Spleen (tissue), 11 donors: ENCODE measurements around the gene POLR1E. TPM values are rescaled to one million over a fixed set of nuclear protein-coding genes. Genes with fewer than 3 reads are reported as not detected.

Experiments used
- DNase-seq: peaks from one replicate; pipeline ENCODE4 v3.0.0-alpha.2; 2020
- H3K27ac ChIP-seq, 8 donors: fragments of 200-600 bp; sonication (generic) in 7 of 8; 1 replicate in 4 of 8; 2 replicates in 4 of 8; pipeline versions ENCODE4 v1.5.0 to v1.8.0; 2016 to 2021; ENCODE audit warnings: inconsistent platforms in 4 of 8, mild to moderate bottlenecking in 4 of 8, moderate library complexity in 1 of 8
- H3K27me3 ChIP-seq, 7 donors: fragments of 200-600 bp; sonication (generic) in 6 of 7; replicated peaks in 1 of 7; 1 replicate in 4 of 7; 2 replicates in 3 of 7; pipeline versions ENCODE4 v1.5.0 to v1.8.0; 2016 to 2021; ENCODE audit warnings: inconsistent platforms in 3 of 7, mild to moderate bottlenecking in 1 of 7
- H3K36me3 ChIP-seq, 6 donors: fragments of 200-600 bp; sonication (generic) in 5 of 6; 1 replicate in 4 of 6; 2 replicates in 2 of 6; pipeline versions ENCODE4 v1.5.0 to v1.8.0; 2016 to 2021; ENCODE audit warnings: inconsistent platforms in 2 of 6
- H3K4me1 ChIP-seq, 6 donors: fragments of 200-600 bp; sonication (generic) in 5 of 6; 1 replicate in 3 of 6; 2 replicates in 3 of 6; pipeline versions ENCODE4 v1.5.0 to v1.8.0; 2016 to 2021; ENCODE audit warnings: inconsistent platforms in 3 of 6
- H3K4me3 ChIP-seq, 8 donors: fragments of 200-600 bp; sonication (generic) in 7 of 8; 1 replicate in 4 of 8; 2 replicates in 4 of 8; pipeline versions ENCODE4 v1.5.0 to v1.8.0; 2016 to 2021; ENCODE audit warnings: inconsistent platforms in 4 of 8, mild to moderate bottlenecking in 4 of 8, moderate library complexity in 2 of 8
- H3K9me3 ChIP-seq, 8 donors: fragments of 200-600 bp; sonication (generic) in 7 of 8; 1 replicate in 4 of 8; 2 replicates in 4 of 8; pipeline versions ENCODE4 v1.5.0 to v1.8.0; 2016 to 2021; ENCODE audit warnings: inconsistent platforms in 4 of 8
- CTCF ChIP-seq, 11 experiments: fragments of 200-600 bp in 7 of 11; fragments of 450-650 bp in 4 of 11; sonication (generic) in 4 of 11; IDR thresholded peaks in 8 of 11; conservative IDR thresholded peaks in 3 of 11; 1 replicate in 7 of 11; 2 replicates in 4 of 11; pipeline versions ENCODE4 v1.4.0 to v1.8.0; 2016 to 2021; ENCODE audit warnings: antibody characterized with exemption in 11 of 11, inconsistent platforms in 4 of 11, mild to moderate bottlenecking in 1 of 11
- POLR2A ChIP-seq, 3 donors: fragments of 450-650 bp; IDR thresholded peaks; one replicate each; pipeline ENCODE4 v1.5.1; 2017; ENCODE audit warnings: antibody characterized with exemption in 3 of 3, mild to moderate bottlenecking in 1 of 3
- POLR2AphosphoS5 ChIP-seq, 3 donors: sonication (generic); formaldehyde crosslinking; IDR thresholded peaks; one replicate each; pipeline ENCODE4 v1.5.1; 2017; ENCODE audit warnings: antibody characterized with exemption in 3 of 3
- WGBS, 5 donors: extraction: QIAGEN DNeasy Blood & Tissue Kit in 3 of 5; methylation state at CpG; one replicate each; pipeline versions ENCODE4 v1.1.5 to v1.1.7; 2013 to 2018; 5-methylcytosine and 5-hydroxymethylcytosine counted together
- intact Hi-C: fragments of 100-400 bp; cut with DNase I; formaldehyde crosslinking; loops from one replicate; pipeline ENCODE4 v1.15.0; 2023; ENCODE audit warnings: low total_unique reads
- polyA plus RNA-seq, 3 donors: library from polyadenylated mRNA; stranded (reverse); fragments of 200-250 nt; gene quantifications; one replicate each; pipeline ENCODE4 v1.2.1, GENCODE V29; 2013
- total RNA-seq, 7 donors: library from RNA; depleted of rRNA in 3 of 7; stranded (reverse); fragments of >200 nt in 3 of 7; fragmentation: NEBNext Ultra II Directional in 4 of 7; extraction: Animal tissue kit (Norgen Biotek cat#: 25700) in 4 of 7; gene quantifications; one replicate each; pipeline versions ENCODE4 v1.1.0 to v1.2.1, GENCODE V29; 2016 to 2021
- donor health status: healthy with polysubstance abuse.
- donor health status: DM: no; HTN: no; CAD: no; lungs with moderate emphysema.
- donor health status: DM: no; HTN: no; CAD: no.
- donor health status: Bipolar disorder and iron deficiency.
- donor health status: healthy.
- donor health status: DM: no; HTN: no; CAD: no.
- donor health status: DM: yes; HTN: yes; CAD: no.

The POLR1E gene
- total and polyA plus RNA-seq, 10 donors, result 14.4 to 21.0 (median 18.0) TPM

- no peak for DNase-seq
- TF ChIP-seq CTCF (IDR thresholded peaks at IDR 0.05 in 8 of 11, conservative IDR thresholded peaks at IDR 0.05 in 3 of 11), result no peak
- no peak for TF ChIP-seq POLR2AphosphoS5 (IDR thresholded peaks at IDR 0.05)
- no peak for TF ChIP-seq POLR2A (IDR thresholded peaks at IDR 0.05)
- H3K36me3 ChIP-seq, result peaks cover 0 to 91% (median 53%) of the 10 kb centered on the region in 6 donors
- H3K27me3 ChIP-seq, result no peaks in the 10 kb centered on the region
- no peaks in the 10 kb centered on the region for H3K4me1 ChIP-seq
- 90 to 97% (median 94%) methylated on average over 10 of the region's 10 CpGs for WGBS, 5 donors
- H3K27ac ChIP-seq, result no peak overlapping the region
- no peaks in the 10 kb centered on the region for H3K9me3 ChIP-seq
- intact Hi-C loops, result no loop called here
- H3K4me3 ChIP-seq, result no peak overlapping the region
These were observed 35.4 kb downstream of the POLR1E start for GRCh38 chr9:37521111-37521510.

- no peaks in the 10 kb centered on the region for H3K9me3 ChIP-seq
- TF ChIP-seq POLR2A (IDR thresholded peaks at IDR 0.05) (no peak), CTCF (IDR thresholded peaks at IDR 0.05 in 8 of 11, conservative IDR thresholded peaks at IDR 0.05 in 3 of 11) (no peak), POLR2AphosphoS5 (IDR thresholded peaks at IDR 0.05) (no peak)
- H3K27me3 ChIP-seq, result no peaks in the 10 kb centered on the region
- 88 to 97% (median 93%) methylated on average over 2 of the region's 2 CpGs for WGBS, 5 donors
- H3K4me3 ChIP-seq, result no peak overlapping the region
- peaks cover 0 to 99% (median 50%) of the 10 kb centered on the region in 6 donors for H3K36me3 ChIP-seq
- no peaks in the 10 kb centered on the region for H3K4me1 ChIP-seq
- H3K27ac ChIP-seq, result no peak overlapping the region
- no peak for DNase-seq
- intact Hi-C loops, result no loop called here
These were observed 37.2 kb downstream of the POLR1E start for GRCh38 chr9:37522971-37523370.

- DNase-seq, result no peak
- Histone ChIP-seq H3K4me1 (peaks cover 0 to 8% (median 6%) of the 10 kb centered on the region in 6 donors), H3K27ac (no peak overlapping the region), H3K4me3 (no peak overlapping the region), H3K9me3 (no peaks in the 10 kb centered on the region), H3K36me3 (peaks cover 0 to 99% (median 51%) of the 10 kb centered on the region in 6 donors), H3K27me3 (no peaks in the 10 kb centered on the region)
- intact Hi-C loops, result no loop called here
- WGBS, 5 donors, result 86 to 97% (median 94%) methylated on average over 6 of the region's 6 CpGs
- TF ChIP-seq POLR2A (IDR thresholded peaks at IDR 0.05), result no peak
- TF ChIP-seq CTCF (IDR thresholded peaks at IDR 0.05 in 8 of 11, conservative IDR thresholded peaks at IDR 0.05 in 3 of 11), result no peak
- TF ChIP-seq POLR2AphosphoS5 (IDR thresholded peaks at IDR 0.05), result no peak
These were observed 38.2 kb downstream of the POLR1E start for GRCh38 chr9:37523916-37524315.

GRCh38 chr9:37528652-37529471 is 43.1 kb downstream of the POLR1E start:
- Histone ChIP-seq H3K27me3 (no peaks in the 10 kb centered on the region), H3K9me3 (no peaks in the 10 kb centered on the region), H3K36me3 (peaks cover 0 to 74% (median 21%) of the 10 kb centered on the region in 6 donors), H3K27ac (peak overlapping the region; percentile 53 to 85 (median 68)), H3K4me1 (peaks cover 0 to 14% (median 12%) of the 10 kb centered on the region in 6 donors), H3K4me3 (peak overlapping the region in 2 of 8 donors; percentile 11 to 36)
- peak; percentile 83 for DNase-seq
- 64 to 76% (median 74%) methylated on average over 18 of the region's 18 CpGs for WGBS, 5 donors
- TF ChIP-seq POLR2AphosphoS5 (IDR thresholded peaks at IDR 0.05), result peak; percentile 23 to 92 (median 84)
- TF ChIP-seq POLR2A (IDR thresholded peaks at IDR 0.05), result peak in 1 of 3 donors; percentile 3
- no peak for TF ChIP-seq CTCF (IDR thresholded peaks at IDR 0.05 in 8 of 11, conservative IDR thresholded peaks at IDR 0.05 in 3 of 11)
- intact Hi-C loops, result no loop called here
